HG03025 (cell line): ENCODE measurements around the gene KCNAB2.

Source experiments
- ATAC-seq: cut with Tn5 transposase; IDR thresholded peaks from one replicate; pipeline ENCODE4 v1.9.1; 2021; ENCODE audit warnings: mild to moderate bottlenecking, moderate library complexity; ENCODE audit not compliant: unreplicated experiment, low FRiP score

The KCNAB2 gene

DNA sequence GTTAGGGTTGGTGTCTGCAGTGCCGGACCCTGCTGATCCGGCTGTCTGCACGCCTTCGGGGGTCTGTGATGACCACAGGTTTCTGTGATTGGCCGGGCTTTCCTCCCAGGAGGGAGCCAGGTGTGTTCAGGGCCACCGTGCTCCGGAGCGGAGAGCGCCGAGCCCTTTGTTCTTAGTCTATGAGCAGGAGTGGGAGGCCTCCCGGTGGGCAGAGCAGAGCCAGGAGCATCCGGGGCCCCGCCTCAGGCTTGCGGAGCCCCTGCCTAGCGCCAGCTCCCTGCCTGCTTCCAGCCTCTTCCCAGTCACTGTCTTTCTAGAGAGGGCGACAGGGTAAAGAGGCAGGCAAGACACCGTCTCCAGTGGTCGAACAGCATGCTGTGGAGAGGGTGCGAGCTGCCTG is 31.8 kb downstream of the KCNAB2 start:
- no peak for ATAC-seq

DNA sequence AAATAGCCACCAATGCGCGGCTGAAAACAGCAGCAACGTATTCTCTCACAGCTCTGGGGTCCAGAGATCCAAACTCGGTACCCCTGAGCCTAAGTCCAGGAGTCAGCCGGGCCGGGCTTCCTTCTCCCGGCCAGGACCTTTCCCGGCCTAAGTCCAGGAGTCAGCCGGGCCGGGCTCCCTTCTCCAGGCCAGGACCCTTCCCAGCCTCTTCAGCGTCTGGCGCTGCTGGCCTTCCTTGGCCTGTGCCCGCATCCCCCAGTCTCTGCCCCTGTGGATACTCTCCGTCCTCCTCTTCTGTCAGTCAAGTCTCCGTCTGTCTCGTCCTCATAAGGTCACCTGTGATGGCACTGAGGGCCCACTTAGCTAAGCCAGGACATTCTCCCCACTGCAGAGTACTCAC is 32.2 kb downstream of the KCNAB2 start:
- ATAC-seq = no peak

DNA sequence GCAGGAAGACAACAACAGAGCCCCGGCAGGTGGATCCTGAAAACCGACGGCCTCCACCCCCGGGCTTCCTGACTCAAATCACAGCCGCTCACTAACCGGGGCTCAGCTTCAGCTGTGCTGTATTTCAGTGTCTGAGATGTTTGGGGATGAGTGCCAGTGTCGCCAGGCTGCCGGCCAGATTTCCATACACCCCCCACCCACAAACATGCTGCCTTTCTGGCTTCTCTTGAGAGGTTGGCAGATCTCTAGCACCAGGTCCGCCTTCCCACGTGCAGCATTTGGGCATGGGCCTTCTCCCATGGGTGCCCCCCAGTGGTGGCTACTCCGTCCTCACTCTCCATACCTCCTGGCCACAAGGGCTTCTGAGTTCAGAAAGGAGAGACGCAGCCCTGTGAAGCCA is 34.8 kb downstream of the KCNAB2 start:
- no peak for ATAC-seq

DNA sequence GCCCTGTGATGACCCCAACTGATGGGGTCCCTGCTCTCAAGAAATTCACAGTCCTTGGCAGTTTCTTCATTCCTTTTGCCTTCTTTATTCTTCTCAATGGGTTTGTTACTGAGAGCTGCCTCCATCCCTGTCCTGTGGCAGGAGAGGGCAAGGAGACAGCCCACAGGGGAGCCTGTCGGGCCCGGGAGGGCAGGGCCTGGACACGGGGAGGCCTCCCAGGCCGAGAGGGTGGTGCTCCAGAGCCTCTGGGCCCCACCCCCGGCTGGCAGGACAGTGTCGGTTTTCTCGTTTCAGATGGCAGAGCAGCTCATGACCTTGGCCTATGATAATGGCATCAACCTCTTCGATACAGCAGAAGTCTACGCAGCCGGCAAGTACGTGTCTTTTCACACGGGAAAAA is 36.2 kb downstream of the KCNAB2 start:
- ATAC-seq = no peak

DNA sequence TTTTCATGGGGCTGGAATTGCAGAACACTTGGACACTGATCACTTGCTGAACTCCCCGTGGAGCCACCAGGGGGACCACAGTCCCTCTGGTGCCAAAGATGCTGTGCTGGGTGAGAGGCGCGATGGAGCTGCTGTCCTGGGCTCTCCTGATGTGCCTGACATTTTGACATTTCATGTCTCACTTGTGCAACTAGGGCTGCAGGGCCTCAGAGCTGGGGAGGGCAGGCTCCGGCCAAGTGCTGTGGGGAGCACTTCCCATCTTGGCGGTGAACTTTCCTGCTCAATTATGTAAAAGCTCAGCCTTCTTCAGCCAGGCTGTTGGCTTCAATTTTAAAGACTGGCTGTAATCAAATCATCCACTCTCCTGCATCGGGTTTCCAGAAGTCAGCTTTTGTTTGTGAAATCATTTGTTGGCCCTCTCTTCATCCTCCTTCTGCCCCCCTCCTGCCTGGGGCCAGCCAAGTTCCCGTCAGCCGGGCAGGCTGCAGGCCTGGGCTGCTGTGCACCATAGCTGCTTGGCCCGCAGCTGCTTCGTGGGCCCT is 36.8 kb downstream of the KCNAB2 start:
- no peak for ATAC-seq

DNA sequence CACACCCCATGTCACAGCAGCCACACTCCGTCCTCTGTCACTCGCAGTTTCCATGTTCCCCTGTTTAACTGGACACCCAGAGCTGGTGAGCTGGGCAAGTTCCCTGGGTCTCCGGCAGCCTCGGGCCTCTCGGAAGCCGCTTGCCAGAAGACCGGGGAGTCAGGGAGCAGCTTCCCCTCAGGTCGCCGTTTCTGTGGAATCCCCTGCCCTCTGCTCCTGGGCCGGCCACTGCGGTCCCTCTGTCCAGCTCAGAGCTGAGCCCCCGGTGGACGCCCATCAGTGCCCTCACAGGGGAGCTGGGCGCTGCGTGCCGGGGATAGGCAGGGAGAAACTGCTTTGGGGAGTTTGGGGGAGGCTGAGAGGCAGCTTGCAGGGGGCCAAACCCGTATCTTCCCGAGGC is 37.7 kb downstream of the KCNAB2 start:
- no peak for ATAC-seq

DNA sequence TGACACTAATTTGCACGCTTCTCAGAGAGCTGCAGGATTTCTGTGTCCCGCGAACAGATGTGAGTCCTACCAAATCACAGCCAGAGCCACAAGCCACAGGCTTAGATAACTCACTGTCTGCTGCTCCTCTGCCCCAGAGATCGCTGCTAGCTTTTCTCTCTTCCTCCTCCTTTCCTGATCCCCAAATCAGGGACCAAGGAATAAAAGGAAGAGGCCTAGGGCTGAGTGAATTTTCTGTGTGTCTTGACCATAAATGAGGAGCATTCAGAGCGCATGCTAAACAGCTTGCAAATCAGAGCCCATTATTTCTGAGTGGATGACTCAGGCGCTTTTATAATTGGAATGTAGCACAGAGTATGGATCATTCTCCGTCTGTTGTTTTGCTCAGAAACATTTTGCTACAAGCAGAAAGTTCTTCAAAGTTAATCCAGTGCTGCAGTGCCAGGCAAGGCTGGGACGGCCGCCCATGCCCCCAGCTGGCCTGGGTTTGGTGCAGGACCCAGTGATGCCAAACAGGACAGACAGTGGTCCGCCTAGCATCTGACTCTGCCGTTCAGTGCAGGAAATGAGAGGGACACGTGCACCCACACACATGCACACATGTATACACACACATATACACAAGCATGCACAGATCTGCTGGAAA is 38.2 kb downstream of the KCNAB2 start:
- no peak for ATAC-seq

DNA sequence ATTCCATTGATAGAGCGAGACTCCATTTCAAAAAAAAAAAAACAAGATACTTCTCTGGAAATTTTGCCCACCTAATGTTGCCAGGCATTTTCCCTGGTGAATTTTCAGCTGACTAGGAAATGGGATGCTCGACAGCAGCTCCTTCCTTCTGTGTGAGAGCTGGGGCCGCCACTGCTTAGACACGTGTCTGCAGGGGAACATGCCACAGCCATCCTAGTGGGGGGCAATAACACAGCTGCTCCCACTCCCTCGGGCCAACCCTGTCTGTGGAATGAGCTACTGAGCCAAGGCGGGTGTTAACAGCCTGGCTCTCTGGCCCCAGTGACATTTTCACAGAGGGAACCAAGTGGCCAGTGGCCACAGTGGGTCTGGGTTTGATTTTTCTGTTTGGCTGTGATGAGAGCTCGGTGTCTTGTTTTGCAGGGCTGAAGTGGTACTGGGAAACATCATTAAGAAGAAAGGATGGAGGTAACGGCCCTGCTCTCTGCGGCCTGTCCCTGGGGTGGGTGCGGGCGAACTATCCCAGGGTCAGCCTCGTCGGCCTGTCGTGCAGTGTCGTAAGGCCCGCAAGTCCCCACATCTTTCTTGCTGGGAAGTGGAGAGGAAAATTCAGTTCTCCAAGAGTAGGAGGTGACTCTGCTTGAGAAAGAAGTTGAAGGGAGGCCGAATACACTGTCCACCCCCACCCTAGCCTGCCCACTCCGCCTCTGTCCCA is 39.2 kb downstream of the KCNAB2 start:
- ATAC-seq = no peak

DNA sequence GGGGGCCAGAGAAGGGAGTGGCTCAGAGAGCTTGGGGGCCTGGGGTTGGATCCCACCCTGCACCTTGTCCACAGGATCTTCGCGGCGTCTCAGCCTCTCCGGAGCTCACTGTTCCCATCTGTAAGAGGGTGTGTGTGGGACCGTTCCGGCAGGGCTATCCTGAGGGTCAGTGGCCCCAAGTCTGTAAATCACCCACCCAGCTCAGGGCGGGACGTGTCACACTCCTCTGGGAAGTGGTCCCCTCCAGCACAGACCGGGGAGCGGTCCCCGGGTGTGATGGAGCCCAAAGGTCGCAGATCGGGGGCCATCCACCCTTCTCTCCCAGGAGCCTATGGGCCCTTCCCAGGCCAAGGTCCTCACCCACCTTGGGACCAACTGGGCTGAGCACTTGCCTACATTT is 40.0 kb downstream of the KCNAB2 start:
- no peak for ATAC-seq

DNA sequence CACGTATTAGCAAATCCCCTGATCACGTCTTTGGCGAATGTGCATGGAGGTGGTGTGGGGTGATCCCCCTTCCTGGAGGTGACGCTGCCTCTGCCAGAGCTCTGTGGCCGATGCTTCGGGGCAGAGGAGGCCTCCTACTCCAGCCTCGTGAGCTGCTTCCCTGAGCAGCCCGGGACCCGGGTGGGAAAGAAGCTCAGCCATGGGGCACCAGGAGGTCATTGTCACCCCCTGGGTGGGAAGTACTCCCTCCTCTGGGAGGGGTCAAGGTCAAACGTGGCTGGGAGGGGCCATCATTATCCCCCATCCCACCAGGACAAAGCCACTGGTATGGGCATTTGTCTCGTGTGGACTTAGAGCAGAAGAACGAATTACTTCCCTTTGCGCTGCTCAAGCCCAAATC is 40.7 kb downstream of the KCNAB2 start:
- no peak for ATAC-seq

DNA sequence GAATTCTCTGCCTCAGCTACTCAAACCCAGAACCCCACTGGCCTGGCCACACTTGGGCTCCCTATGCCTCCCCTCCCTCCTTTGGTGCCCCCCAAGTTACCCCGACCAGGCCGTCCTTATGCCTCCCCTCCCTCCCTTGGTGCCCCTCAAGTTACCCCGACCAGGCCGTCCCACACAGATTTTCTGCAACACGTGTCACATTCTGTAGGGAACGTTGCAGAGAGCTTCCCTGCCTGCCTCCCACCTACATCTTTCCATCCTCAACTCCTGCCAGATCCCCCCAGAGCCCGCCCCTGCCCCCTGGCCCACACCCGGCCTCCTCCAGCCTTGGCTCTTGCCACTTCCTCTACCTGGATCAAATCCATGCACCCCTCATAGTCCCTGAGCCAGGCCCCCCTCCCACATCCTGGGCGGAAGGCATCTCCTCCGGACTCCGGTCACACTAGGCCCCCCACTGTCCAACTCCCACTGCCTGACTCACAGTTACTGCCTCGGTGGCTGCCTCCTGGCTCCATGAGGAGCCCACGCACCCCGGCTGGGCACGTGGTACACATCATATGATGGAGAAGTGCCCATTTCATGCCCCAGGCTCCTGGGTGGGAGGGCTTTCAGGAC is 41.2 kb downstream of the KCNAB2 start:
- ATAC-seq = no peak

DNA sequence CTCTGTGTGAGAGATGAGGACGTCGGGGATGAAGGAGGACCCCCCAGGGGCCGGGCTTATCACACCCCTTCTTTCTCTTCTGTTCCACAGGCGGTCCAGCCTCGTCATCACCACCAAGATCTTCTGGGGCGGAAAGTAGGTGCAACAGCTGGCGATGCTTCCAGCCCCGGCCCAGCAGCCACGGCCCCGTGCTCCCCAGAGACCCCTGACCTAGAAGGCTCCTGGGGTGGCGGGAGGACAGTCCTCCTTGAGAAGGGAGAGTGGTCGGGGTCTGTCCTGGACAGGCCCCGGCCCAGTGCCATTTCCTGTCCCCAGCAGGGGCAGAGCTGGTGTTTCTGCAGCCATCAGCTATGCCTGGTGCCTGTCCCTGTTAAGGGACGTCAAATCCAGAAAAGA is 41.7 kb downstream of the KCNAB2 start:
- no peak for ATAC-seq

DNA sequence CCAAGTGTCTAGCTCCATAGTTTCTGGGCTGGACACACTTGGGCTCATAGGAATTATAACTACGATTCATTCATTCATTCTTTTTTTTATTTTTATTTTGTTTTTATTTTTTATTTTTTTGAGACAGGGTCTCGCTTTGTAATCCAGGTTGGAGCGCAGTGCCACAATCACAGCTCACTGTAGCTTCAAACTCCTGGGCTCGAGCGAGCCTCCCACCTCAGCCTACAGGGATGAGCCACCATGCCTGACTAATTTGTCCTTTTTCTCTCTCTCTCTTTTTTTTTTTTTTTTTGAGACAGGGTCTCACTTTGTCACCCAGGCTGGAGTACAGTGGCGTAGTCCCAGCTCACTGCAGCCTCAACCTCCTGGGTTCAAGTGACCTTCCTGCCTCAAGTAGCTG is 42.3 kb downstream of the KCNAB2 start:
- no peak for ATAC-seq

DNA sequence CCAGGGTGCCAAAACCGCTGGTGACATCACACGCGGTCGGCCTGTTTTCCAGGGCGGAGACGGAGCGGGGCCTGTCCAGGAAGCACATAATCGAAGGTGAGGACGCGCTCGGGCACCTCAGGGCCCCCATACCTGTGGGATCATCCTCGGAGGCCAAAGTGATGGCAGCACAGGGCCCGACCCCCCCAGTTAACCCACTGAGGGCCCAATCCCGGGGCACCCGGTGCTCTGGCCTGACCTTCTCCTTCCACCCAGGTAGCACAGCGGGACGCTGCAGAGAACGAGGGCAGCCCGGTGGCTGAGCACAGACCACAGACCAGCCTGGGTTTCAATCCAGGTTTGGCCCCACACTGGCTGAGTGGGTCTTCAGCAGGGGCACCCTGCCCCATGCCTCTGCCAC is 43.3 kb downstream of the KCNAB2 start:
- no peak for ATAC-seq

DNA sequence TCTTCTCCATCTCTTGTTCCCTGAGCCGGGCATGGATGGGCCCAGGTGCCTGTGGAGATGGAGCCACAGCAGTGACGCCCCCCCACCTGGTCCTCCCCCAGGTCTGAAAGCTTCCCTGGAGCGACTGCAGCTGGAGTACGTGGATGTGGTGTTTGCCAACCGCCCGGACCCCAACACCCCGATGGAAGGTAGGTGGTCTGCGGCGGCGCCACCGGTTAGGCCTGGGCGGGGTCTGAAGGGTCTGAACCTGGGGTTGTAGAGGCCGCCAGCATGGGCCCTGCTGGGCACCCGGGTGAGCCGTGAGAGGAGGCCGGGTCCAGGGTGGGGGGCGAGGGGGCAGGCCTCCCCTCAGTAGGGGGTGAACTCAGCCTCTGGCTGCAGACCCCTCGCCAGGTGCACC is 44.6 kb downstream of the KCNAB2 start:
- no peak for ATAC-seq

DNA sequence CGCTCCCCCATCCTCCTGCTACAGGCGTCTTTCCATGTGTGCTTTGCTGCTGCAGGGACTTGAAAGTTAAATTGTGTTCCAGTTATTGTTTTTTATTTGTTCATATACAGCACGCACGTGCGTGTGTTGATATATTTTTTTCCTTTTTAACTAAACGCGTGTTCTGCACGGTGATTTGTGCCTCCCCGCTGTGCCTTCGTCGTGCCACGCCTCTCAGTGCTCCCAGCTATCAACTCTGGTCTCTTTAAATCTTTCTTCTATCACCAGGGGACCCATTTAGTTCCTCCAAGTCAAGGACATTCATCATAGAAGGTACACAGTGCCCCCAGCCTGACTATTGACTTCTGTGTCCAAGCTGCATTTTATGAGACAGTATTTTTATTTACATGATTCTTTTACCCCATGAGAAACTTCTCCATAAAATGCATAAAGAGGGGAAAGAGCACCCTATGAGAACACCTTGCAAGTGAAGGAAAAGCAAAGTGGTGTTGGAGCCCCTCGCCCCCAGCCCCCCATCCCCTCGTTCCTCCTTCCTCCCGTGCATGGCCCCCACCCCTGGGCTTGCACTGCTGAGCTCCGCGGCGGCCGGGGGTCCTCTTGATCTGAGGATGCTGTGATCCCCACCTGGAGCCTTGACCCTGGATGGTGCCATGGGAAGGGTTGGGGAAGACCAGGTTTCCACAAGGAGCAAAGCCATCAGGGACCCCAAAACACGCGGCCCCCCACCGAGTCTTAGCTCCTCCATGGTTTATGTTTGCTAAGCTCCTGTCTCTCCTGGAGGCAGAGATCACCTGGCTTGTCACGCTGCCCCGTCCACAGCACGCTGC is 45.5 kb downstream of the KCNAB2 start:
- ATAC-seq = no peak

DNA sequence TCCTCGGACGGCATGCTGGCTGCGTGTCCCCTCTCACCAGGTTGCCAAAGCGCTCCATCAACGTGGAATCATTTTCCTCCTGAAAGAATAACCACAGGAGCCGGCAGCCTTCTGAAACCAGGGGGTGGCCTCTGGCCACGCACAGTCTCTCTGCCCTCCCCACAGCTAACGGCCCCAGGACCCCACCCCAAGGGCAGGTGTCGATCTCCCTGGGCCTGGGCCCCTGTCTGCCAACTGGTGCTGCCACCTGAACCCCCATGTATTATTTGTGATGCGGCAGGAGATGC is 46.1 kb downstream of the KCNAB2 start:
- ATAC-seq = no peak

DNA sequence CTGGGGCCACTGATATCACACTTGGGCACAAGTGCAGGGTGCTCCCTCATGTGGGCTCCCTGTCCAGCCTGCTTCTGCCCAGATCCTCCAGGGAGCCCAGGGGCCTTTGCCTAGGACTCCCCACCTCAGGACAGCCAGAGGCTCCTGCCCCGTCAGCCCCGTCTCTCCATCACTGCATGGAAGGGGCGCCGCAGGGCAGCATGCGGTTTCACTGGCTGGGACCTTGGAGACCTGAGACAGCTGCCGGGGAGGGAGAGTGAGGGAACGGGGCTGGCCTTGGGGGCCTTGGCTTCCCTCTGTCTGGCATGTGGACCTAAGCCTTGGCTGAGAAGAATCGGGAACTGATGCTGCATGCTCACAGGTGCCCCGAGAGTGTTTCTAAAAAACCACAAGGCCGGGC is 46.5 kb downstream of the KCNAB2 start:
- no peak for ATAC-seq

DNA sequence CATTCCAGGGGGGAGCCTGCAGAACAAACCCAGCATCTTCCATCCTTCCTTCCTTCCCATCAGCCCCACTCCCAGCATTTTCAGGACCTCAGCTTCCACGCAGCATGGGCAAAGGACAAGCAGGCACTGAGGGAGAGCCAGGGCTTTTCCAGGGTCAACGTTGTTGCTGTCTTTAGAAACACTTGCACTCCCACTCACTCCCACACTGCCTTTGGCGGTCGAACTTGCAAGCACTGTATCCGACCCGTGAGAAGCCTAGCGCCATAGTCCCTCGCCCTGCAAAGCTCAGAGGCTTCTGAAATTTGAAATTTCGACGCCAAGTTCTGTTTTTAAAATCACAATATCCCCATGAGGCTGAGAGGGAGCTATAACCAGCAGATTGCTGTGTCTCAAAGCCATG is 47.4 kb downstream of the KCNAB2 start:
- ATAC-seq = no peak

DNA sequence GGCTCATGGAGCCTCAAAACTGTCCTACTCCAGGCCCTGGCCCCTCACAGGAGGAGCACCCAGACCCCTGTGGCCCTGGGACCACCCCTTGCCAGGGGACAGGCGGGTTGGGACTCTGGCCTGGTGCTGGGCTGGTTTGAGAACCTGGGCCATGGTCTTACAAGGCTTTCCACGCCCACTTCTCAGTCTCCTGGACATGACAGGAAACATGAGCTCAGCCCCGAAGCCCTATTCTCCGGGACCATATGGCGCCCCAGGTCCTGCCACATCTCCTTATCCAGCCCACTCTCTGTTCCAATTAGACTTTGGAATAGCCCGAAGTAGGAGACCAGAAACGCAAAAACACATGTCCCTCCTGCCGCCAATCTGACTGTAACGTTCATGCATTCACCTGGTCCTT is 47.9 kb downstream of the KCNAB2 start:
- no peak for ATAC-seq

DNA sequence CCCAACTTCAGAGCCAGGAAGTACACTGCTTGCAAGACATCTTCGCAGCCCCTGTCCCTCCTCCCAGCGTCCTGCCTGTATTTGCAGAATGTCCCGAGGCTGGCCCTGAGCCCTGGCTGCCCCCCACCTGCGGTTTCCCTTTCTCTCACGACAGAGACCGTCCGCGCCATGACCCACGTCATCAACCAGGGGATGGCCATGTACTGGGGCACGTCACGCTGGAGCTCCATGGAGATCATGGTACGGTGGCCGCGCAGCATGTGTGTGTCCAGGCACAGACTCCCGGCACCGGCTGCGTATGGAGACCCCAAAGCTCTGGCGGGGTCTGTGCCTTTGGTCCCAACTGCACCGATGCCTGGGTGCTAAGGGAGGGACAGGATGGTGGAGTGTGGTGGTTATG is 48.6 kb downstream of the KCNAB2 start:
- ATAC-seq = no peak
